Body of pancreas (tissue), 4 donors: Measurements from ENCODE around the gene IGSF21.

ENCODE experiments used
- POLR2A ChIP-seq, 3 donors: fragments of 450-650 bp; IDR thresholded peaks; one replicate each; pipeline ENCODE4 v1.6.1; 2016; ENCODE audit warnings: antibody characterized with exemption in 3 of 3, mild to moderate bottlenecking in 2 of 3
- TF ChIP-seq, protein P1 (sequence below), 7 experiments: fragments of 450-650 bp in 4 of 7; fragments of 200-600 bp in 3 of 7; sonication (generic) in 3 of 7; IDR thresholded peaks; one replicate each; pipeline ENCODE4 v1.5.1; 2016 to 2019; ENCODE audit warnings: antibody characterized with exemption in 7 of 7

DNA sequence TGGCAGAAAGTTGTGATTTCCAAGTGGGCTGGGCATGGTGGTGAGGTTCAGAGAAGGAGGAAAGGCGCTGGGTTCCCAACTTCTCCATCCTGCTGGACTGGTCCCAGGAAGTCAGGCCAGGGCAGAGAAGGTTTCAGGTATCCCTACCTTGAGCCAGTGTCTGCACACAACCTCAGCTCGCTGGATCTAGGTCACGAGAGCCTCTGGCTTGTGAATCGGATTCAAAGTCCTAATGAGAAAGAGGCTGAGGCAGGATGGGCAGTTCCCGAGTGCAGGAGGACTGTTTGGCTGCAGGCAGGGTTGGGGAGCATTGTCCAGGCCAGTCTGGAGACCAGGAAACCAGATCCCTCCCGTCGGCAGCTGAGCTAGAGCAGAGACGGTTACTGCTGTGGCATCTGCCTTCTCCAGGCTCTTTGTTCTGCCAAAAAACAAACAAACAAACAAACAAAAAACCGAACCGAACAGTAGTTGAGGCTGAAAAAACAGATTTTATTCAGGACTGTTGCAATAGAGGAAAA lies 19.5 kb upstream of the IGSF21 start:
- TF ChIP-seq, protein P1, sequence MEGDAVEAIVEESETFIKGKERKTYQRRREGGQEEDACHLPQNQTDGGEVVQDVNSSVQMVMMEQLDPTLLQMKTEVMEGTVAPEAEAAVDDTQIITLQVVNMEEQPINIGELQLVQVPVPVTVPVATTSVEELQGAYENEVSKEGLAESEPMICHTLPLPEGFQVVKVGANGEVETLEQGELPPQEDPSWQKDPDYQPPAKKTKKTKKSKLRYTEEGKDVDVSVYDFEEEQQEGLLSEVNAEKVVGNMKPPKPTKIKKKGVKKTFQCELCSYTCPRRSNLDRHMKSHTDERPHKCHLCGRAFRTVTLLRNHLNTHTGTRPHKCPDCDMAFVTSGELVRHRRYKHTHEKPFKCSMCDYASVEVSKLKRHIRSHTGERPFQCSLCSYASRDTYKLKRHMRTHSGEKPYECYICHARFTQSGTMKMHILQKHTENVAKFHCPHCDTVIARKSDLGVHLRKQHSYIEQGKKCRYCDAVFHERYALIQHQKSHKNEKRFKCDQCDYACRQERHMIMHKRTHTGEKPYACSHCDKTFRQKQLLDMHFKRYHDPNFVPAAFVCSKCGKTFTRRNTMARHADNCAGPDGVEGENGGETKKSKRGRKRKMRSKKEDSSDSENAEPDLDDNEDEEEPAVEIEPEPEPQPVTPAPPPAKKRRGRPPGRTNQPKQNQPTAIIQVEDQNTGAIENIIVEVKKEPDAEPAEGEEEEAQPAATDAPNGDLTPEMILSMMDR (IDR thresholded peaks at IDR 0.05): no peak
- TF ChIP-seq POLR2A (IDR thresholded peaks at IDR 0.05): no peak
